ENCODE results near the gene PYROXD2.

The PYROXD2 gene

DNA sequence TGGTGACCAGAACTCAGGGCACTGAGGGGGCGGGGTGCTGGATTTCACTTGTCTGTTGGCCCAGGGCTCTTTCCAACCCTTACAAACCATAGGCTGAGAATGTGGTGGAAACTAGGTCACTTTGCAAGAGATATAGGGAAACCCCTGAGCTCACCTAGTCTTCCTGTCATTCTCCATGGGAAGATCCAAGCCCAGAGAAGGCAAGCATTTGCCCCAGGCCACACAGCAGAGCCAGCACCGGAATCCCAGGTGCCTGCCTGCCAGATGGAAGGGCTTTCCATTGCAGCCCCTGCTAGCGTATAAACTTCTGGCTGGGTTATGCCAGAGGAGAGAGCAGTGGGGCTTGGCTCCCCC, 427 bp downstream of the PYROXD2 start:
- DNase-seq (ENCODE audit: low read depth) = no peak

DNA sequence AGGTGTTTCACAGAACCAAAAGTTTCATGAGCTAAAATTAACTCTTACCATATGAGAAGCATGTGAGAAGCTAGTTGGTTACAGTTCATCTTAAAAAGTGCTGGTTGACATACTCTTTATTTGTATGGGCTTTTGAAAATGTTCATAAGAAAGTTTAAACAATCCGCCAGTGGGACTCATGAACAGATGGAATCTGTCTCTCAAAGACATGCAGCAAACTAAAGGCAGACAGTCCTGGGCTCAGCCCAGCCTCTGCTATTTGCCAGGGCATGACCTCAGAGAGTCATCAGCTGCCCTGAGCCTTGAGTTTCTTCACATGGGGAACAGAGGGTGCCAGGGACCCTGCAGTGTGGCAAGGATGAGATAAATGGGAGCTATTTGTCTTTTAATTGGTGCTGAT, 3.2 kb downstream of the PYROXD2 start:
- no peak for DNase-seq (ENCODE audit: low read depth)

DNA sequence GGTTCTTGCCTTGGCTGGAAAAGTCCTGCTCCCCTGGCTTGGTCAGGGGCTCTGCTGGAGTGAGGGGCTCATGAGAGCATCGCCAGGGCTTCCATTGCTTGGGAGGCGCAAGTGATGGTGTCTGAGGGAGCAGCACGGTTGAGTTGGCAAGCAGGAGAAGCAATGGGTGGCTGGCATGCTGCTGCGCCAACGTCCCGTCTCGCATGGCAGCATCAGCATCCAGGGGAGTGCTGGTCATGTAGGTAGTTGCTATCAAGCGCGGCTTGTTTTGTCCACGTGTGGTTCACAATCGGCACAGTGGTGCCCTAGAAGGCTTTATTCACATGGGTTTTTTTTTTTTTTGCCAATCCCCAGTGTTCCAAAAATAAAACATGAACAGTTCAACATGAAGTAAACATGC, 3.8 kb downstream of the PYROXD2 start:
- no peak for DNase-seq (ENCODE audit: low read depth)

DNA sequence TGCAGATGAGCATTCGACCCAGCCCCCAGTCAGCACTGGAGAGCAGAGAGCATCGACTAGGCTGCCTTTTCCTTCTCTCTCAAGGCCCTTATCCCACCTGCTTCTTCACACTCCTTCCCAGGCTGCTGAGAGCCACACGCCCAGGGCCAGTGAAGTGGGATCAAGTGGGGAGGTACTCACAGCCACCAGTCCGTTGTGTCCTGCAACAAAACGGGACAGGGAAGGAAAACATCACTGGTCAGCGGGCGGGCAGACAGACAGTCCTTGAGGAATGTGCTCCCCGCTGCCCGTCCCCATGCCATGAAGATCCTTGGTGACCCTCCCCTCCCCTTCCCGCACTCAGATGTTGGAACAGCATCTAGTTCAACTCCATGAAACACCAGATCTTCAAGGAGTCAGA, 4.2 kb downstream of the PYROXD2 start:
- DNase-seq (ENCODE audit: low read depth) = no peak

DNA sequence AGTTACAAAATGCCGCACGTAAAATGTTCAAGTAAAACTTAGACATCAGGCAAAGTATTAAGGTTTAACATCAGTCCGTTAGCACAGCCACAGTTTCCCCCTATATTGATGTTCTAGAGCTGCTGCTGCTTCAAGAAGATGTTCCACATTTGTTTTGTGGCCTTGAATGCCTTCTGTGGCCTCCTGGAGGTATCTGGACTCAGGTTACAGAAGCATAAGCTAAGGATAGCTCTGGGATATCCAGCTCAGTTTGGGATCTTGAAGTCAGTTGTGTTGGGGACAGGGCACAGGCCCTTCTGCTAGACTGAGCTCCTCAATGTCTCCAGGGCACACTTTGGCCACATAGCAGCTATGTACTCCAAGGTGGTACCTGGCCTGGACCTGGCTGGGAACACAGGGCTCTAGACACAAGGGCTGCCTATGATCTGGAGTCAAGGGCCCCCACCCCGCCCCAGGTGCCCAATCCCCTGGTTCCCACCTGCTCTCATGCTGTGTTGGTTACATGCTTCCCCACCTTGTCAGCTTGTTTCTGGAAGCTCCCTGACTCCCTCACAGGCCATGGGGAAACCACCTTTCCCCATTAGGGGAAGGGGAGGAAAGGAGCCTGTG, 4.7 kb downstream of the PYROXD2 start:
- DNase-seq (ENCODE audit: low read depth) = no peak

DNA sequence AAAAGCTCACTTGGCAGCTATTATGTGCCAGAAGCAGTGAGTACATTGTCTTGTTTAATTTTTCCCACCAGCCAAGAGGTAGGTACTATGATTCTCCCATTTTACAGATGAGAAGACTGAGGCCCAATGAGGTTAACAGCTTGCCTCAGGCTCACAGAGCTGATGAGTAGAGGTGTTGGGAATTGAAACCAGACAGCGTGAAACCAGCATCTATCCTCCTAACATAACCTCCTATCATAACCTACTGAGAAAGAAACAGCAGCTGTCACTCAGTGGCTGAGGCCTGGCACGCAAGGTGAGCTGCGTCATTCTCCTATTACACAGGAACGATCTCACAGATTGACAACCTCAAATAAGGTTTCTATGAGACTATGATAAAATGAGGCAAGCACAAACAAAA, 6.2 kb downstream of the PYROXD2 start:
- no peak for DNase-seq (ENCODE audit: low read depth)

DNA sequence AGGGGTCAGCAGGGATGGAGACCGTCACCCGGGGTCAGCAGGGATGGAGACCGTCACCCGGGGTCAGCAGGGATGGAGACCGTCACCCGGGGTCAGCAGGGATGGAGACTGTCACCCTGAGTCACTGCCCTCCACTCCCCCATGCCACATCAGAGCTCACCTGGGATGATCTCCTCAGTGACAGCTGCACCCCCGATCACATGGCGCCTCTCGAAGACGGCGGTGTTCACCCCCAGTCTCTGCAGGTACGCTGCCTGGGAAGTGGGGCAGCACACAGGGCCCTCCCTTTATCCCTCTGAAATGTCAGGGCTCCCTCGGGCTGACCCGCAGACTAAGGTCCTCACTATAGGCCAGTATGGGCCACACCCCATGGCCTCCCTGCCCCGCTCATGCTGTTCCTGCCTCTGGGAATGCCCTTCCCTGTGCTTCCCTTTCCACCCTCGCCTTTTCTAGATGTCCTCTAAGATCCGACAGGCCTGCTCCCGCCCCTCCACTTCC, 7.2 kb downstream of the PYROXD2 start:
- no peak for DNase-seq (ENCODE audit: low read depth)

DNA sequence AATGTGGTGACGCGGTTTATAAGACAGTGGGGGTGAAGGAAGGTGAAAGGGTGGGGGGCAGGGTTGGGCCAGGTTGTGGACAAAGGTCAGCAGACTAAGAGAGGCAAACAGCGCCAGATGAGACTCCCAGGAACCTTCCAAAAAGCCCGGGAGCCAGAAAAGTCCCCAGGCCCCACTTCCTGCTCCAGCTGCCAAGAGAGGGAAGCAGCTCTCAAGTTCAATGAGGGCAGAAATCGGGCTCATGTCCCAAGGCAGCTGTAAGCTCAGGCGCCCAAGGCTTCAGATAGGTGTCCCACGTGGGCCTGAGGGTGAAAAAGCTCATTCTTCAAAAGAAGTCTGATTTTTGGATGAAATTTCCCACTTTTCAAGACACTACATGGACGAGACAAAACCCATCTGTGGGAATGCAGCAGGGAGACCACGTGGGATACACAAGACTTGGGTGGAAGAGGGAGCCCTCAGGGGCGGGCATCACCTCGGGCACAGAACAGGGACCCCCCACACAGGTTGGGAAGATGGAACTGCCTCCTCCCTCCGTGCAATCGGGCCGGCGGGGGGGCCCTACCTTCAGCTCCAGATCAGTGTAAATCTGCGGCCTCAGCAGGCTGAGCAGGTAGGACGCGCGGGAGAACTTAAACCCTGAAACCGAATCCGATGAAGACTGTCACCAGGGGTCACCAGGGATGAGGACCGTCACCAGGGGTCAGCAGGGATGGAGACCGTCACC, 7.8 kb downstream of the PYROXD2 start:
- no peak for DNase-seq (ENCODE audit: low read depth)

DNA sequence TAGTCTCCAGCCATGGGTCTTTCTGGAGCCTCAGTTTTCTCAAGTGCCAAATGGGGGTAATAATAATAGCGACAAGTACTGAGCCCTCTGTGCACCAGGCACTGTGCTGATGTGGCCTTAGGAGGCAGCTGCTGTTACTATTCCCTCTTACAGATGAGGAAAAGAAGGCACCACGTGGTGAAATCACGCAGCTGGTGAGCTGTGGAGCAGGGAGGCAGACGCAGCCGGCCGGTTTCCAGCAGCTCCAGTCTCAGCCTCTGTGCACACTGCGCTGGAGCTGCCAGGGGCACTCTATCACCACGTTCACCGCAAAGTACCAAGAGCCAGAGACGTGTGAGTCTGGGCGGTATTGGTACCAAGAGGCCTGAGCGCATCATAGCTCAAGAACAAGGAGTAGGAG, 9.6 kb downstream of the PYROXD2 start:
- DNase-seq (ENCODE audit: low read depth) = no peak

DNA sequence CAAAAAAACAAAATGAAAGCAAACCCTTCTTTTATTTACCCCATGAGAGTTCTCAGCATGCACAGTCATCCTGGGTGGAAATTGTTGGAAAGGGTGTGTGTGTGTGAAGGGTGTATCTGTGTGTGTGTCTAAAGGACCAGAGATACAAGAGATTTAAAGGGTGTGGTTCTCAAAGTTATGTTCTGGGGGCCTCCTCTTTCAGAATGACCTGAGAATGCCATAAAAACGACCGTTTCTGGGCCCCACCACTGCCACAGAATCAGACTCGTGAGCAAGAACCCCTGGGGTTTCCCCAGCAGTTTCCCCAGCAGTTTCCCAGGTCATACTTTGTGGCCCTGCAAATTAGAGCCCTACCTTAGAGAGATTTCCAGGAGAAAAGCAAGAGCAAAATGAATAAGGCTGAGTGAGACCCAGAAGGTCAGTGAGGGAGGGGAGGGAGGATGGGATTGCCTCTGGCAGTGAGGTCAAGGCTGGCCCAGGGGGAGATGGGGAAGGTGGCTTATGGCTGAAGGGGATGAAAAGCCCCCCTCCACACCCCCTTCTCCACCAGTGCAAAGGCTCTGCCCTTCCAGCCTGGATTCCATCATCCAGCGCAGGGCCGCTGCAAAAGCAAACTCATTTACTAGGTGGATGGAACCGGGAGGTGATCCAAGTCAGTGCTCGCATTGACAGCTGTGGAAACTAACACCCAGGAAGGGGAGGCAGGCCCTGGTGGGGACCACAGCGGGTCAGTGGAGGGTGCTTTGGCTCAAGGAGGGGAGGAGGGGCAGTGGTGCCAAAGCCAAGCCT, 10.2 kb downstream of the PYROXD2 start:
- no peak for DNase-seq (ENCODE audit: low read depth)

DNA sequence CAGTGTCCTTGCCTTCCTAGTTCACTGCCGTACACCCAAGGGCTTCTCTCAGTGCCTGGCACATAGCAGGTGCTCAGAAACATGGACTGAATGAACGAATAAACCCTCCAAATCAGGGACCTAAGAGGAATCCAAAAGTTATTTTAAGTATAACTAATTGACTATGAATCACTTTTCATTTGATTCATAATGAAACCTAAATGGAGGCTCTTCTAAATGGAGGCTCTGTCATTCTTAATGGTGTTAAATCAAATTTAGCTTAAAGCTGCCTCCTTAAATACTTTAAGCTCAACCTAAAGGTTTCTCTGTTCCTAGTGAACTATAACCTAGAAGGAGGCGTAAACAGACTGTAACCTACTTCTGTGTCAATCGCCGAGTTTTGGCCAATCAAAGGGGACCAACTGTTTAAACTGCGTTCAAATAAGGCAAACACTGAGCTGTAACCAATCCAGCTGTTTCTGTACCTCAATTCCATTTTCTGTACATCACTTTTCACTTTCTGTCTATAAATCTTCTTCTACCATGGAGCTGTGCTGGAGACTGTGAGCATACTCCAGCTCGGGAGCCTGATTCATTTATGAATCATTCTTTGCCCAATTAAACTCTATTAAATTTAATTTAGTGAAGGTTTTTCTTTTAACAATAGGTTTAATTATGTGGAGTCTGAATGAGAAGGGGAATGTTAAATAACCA, 11.0 kb downstream of the PYROXD2 start:
- DNase-seq (ENCODE audit: low read depth) = no peak

DNA sequence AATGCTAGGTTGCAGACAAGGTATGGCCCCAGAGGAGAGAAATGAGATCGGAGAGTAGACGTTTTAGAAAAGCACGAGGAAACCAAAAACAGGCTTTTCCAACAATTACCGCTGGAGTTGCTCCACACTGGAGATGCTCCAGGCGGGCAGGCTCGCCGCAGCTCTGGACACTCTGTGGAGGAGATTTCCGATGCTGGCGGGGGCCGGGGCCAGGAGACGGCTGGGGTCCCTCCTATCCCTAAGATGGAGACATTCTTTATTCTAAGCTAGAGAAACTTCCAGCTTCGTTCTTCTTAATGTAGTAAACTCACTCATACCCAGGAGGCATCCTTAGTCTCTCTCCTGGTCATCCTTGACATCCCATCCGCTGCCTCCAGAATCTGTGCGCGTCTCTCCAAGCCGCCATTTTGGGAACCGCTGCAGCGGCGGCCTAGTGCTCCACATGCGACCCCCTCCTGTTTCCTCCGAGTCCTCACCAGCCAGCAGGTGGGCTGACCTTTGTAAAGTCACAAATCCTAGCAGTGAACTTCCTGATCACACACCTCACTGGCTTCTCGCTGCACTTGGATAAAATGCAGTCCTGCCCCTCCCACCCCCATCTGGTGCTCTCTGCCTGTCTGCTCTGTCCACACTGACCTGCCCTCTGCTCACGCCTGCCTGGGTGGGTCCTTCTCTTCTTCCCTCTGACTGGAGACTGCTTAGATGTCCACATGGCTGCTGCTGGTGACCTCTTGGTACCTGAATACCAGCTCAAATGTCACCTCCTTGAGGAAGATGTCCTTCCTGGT, 11.9 kb downstream of the PYROXD2 start:
- DNase-seq (ENCODE audit: low read depth) = no peak

DNA sequence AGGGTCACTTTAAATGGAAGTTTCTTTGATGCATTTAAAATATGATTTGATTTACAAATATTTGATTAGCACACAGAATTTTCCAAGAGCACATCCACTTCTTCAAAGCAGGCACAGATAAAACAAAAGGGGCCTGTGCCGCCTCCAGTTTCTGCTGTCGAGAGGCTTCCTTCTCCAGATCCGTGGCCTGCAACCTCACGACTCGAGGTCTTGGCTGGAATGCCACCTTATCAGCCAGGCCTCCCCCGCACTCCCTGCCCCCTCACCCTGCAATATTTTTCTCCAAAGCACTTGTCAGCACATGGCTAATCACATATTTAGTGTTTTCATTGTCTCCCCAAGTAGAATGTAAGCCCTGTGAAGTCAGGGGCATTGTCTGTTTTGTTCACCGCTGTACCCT, 12.5 kb downstream of the PYROXD2 start:
- DNase-seq (ENCODE audit: low read depth) = no peak

DNA sequence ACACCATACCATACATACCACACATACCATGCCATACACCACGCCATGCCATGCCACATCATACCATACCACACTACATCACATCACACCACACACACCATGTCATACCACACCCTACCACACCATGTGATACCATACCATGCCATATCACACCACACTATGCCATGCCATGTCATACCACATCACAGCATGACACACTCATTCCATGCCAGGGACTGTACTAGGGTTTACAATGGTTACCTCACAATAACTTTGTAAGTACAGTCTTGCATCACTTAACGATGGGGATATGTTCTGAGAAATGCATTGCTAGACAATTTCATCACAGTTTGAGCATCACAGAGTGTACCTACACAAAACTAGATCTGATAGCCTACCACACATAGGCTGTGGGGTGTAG, 14.5 kb downstream of the PYROXD2 start:
- no peak for DNase-seq (ENCODE audit: low read depth)

DNA sequence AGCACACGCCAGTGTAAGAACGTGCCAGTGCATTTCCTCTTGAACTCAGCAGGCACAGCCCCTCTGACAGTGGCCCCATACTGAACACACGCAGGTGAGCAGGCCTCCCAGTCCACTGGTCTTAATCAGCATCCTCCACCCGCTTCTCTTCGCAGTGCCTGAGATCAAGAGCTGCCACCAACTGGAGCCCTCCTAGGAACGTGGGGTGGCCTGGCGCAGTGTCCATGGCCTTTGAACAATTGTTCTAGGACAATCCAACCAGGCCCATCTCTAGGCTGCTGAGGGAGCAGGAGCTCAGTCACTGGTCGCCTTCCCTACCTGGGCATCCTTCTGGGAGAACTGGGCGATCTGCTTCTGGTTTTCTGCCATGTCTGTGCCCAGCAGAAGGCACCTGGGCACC, 15.2 kb downstream of the PYROXD2 start:
- no peak for DNase-seq (ENCODE audit: low read depth)

DNA sequence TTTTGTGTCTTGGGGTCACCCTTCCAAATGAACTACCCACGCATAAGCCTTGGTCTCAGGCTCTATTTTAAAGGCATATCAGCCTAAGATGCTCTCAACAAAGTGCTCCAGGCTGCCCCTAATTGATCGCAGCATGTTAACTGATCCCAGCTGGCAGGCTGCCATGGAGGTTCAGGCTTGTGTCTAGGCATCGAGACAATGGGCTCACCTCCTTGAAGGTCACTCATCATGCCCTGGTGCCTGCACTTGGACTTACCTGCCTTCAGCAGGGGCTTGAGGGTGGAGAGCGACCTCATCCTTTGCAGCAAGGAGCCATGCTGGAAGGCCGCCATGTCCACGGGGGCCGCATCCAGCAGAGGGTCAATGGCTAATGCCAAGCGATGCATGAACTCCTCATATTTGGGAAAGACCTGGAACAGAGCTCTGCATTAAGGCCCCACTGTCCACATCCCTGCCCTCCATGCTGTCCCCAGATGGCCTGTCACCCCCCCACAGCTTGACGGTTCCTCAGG, 17.8 kb downstream of the PYROXD2 start:
- DNase-seq (ENCODE audit: low read depth) = no peak

DNA sequence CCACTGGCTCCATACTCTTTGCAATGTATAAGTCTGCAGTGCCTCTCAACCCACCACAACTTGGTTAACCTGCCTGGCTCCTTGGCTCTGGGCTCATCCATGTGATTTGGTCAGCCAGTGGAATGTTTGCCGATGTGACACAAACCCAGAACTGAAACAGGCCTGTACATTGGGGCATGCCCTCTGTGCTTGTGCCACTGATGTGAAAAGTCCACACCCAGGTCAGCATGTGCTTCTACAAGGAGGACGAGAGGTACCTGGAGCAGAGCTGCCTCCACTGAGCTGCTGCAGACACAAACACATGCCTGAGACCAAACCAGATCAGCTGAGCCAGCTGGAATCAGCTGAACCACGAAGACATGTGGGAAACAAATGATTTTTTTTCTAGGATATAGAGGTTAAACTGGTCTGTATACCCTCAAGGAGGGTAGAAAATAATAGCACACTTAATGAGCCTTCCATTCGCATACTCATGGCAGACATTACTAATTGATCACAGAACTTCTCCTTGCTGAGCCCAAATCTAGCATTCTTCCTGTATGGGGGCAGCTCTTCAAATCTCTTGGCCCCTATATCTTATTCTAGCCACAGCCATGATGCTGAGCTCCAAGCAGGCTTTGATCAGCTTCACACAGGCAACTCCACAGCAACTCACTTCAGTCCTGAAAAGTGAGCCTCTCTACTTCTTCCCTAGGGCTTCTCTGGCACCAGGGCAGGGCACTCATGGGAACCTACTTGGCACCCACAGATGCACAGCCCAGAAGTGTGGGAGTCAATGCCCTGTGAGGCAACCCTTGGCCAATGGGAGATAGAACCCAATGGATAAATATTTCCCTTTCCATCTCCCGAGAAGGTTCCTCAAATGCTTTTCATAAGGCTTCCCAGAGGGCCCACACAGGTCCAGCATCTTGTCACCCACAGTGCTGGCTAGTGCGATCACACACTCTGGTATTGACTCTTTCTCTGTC, 18.6 kb downstream of the PYROXD2 start:
- no peak for DNase-seq (ENCODE audit: low read depth)

DNA sequence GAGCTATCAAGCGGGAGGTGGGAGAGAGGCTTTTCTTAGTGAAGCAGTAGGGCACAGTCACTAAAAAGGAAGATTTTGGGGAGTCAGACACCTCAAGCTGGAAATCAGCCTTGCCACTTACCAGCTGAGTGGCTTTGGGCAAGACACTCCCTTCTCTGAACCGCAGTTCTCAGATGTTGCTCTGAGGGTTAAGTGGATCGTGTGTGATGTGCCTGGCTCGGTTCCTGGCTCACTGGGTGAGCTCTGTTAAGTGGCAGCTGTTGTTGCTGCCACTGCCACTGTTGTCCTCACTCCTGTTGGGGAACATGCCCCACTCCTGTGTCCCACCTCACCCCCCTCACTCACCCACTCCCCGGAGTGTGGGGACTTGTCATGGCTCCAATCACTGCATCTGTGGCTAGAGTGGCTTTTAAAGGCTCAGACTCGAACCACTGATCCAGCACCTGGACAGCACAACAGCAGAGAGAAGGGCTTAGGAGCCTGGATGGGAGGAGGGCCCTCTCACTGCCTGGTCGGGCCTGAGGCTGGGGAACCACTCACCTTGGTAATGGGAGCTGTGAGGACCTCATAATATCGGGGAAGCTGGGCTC, 20.0 kb downstream of the PYROXD2 start:
- no peak for DNase-seq (ENCODE audit: low read depth)

DNA sequence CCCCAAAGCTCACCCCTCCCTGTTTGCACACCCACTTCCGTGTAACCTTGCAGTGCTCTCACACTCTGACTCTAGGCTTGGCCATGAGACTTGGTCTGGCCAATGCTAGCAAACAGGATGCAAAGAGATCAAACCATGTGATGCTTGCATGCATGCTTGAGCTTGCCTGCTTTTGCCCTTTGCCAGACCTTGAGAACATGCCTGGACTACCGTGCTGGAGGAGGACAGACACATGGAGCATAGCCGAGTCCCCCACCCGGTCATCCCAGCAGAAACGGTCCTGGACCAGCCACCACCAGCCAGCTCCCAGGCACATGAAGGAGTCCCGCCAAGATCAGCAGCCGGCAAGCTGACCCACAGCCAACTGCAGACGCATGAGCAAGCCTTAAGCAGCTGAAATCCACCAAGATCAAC, 23.4 kb downstream of the PYROXD2 start:
- no peak for DNase-seq (ENCODE audit: low read depth)

DNA sequence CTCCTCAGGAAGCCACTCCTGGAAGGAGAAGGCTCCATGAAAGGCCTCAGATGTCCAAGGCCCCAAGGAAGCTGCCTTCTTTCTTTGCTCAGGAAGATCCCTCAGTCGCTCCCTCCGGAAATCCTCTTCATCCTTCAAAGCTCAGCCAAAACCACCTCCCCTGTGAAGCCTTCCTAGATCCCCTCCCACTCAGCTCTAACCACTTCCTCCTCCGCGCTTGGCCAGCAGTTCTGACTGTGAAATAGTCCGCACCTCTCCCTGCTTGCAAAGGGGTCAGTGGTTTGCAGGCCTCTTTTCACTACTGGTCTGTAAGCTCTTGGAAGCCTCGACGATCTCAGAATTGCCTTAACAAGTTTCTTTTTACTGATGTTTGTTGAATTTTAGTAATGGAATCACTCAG, 23.9 kb downstream of the PYROXD2 start:
- DNase-seq (ENCODE audit: low read depth) = no peak

All from activated T-cell treated with anti-CD3 and anti-CD28 coated beads for 1 hour (primary cell).